Left ventricle myocardium inferior (tissue), 1 donor: ENCODE results near the gene ATP11B. TPM values are rescaled to one million over a fixed set of nuclear protein-coding genes. Genes with fewer than 3 reads are reported as not detected.

ENCODE experiments used
- DNase-seq: peaks from one replicate; pipeline ENCODE4 v3.0.0-alpha.2; 2020
- H3K27ac ChIP-seq: fragments of 200-600 bp; replicated peaks from 2 replicates; pipeline ENCODE4 v1.8.0; 2021
- H3K27me3 ChIP-seq: fragments of 200-600 bp; 2 replicates; pipeline ENCODE4 v1.8.0; 2021; ENCODE audit warnings: low read depth
- H3K36me3 ChIP-seq: fragments of 200-600 bp; 2 replicates; pipeline ENCODE4 v1.8.0; 2021
- H3K4me1 ChIP-seq: fragments of 200-600 bp; 2 replicates; pipeline ENCODE4 v1.8.0; 2021
- H3K4me3 ChIP-seq: fragments of 200-600 bp; 2 replicates; pipeline ENCODE4 v1.8.0; 2021; ENCODE audit warnings: mild to moderate bottlenecking, moderate library complexity
- H3K9me3 ChIP-seq: fragments of 200-600 bp; replicated peaks from 2 replicates; pipeline ENCODE4 v1.8.0; 2021
- CTCF ChIP-seq: fragments of 200-600 bp; IDR thresholded peaks from 2 replicates; pipeline ENCODE4 v1.8.0; 2021; ENCODE audit warnings: antibody characterized with exemption, mild to moderate bottlenecking, borderline replicate concordance
- intact Hi-C: fragments of 100-400 bp; cut with micrococcal nuclease; formaldehyde crosslinking; loops from one replicate; pipeline ENCODE4 v1.11.0; 2022
- total RNA-seq: library from RNA; stranded (reverse); fragmentation: NEBNext Ultra II Directional; extraction: Animal tissue kit (Norgen Biotek cat#: 25700); gene quantifications from one replicate; pipeline ENCODE4 v1.2.1, GENCODE V29; 2021
- donor health status: DM: no; HTN: yes; CAD: no; lungs with severe emphysema.

ATP11B gene
- total RNA-seq, 1 donor from 2014 or later: 32.4 TPM

GRCh38 chr3:182803596-182803995 is 10.3 kb downstream of the ATP11B start:
- intact Hi-C loops: no loop called here
- no peaks in the 10 kb centered on the region for H3K27me3 ChIP-seq
- no peak overlapping the region for H3K4me3 ChIP-seq
- TF ChIP-seq CTCF: no peak
- DNase-seq: no peak
- peaks cover 59% of the 10 kb centered on the region for H3K4me1 ChIP-seq
- no peak overlapping the region for H3K27ac ChIP-seq
- H3K9me3 ChIP-seq: no peaks in the 10 kb centered on the region
- H3K36me3 ChIP-seq: no peaks in the 10 kb centered on the region

DNA sequence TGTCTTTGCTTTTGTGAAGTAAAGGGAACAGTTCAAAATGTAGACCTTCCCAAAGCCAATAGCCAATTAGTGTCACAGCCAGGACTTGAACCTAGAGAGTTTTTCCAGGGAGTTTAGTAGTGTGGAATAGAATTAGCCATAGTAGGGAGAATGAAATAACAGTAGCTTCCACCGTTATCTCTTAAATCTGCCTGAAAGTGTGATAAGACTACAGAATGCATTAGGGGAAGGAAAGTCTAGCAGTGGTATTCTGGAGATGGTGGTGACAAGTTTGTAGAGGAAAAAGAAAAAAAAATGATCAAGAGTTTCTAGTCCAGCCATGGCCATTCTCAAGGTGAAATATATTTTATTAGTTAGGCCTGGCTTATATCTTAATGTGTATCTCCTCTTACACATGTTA is 13.8 kb downstream of the ATP11B start:
- Histone ChIP-seq H3K27ac (no peak overlapping the region), H3K4me1 (peaks cover 79% of the 10 kb centered on the region)
- no peak for TF ChIP-seq CTCF

GRCh38 chr3:182808041-182808770 is 14.9 kb downstream of the ATP11B start:
- Histone ChIP-seq H3K4me3 (no peak overlapping the region), H3K27ac (no peak overlapping the region), H3K27me3 (no peaks in the 10 kb centered on the region), H3K9me3 (no peaks in the 10 kb centered on the region), H3K4me1 (peaks cover 73% of the 10 kb centered on the region), H3K36me3 (no peaks in the 10 kb centered on the region)
- DNase-seq: no peak
- intact Hi-C loops: no loop called here
- TF ChIP-seq CTCF: no peak

More for the DNA sequence above, 13.8 kb downstream of the ATP11B start:
- intact Hi-C loops: no loop called here
- Histone ChIP-seq H3K4me3 (no peak overlapping the region), H3K9me3 (no peaks in the 10 kb centered on the region), H3K27me3 (no peaks in the 10 kb centered on the region), H3K36me3 (no peaks in the 10 kb centered on the region)
- no peak for DNase-seq

GRCh38 chr3:182809531-182809930 is 16.2 kb downstream of the ATP11B start:
- intact Hi-C loops: no loop called here
- Histone ChIP-seq H3K36me3 (no peaks in the 10 kb centered on the region), H3K9me3 (no peaks in the 10 kb centered on the region), H3K4me1 (peaks cover 60% of the 10 kb centered on the region), H3K27me3 (no peaks in the 10 kb centered on the region), H3K27ac (no peak overlapping the region), H3K4me3 (no peak overlapping the region)
- no peak for DNase-seq
- no peak for TF ChIP-seq CTCF

DNA sequence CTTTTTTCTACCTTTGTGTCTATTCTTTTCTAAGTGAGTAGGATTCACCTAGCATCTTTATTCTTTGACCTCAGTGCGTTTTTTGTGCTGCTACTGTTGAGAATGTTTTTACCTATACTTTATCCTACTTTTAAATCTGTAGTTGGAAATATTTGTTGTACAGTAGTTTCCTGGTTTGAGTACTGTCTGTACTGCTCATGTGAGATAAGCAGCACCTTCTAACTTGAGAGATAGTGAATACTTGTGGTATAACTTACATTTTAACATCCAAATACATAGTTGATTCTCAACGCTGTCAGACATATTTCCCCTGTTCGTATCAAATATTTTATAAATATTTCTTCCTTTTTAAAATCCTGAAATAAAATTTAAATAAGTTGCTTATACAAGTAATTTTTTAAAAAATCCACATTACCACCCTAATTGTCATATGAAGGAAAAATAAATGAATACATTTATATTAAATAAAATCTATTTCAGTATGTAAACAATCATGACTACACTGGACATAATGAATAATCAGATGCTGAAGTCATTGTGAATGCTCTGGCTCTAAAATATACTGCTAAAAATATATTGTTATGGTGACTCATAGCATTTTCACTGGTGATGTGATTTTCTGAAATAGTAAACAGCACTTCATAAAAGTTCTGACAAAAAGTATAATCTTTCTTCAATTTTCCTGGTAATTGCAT is 17.4 kb downstream of the ATP11B start:
- H3K27ac ChIP-seq: no peak overlapping the region

More for the DNA sequence above, 17.4 kb downstream of the ATP11B start:
- H3K4me1 ChIP-seq: peaks cover 67% of the 10 kb centered on the region
- H3K27me3 ChIP-seq: no peaks in the 10 kb centered on the region
- intact Hi-C loops: no loop called here
- H3K4me3 ChIP-seq: no peak overlapping the region
- no peaks in the 10 kb centered on the region for H3K36me3 ChIP-seq
- TF ChIP-seq CTCF: no peak
- no peak for DNase-seq
- H3K9me3 ChIP-seq: no peaks in the 10 kb centered on the region
